ENCODE results near the gene CACNA2D4. TPM values are rescaled to one million over a fixed set of nuclear protein-coding genes. Genes with fewer than 3 reads are reported as not detected.

CACNA2D4 gene
- total and polyA plus RNA-seq, 2 experiments from 2014 or later: 0.23 TPM; not detected in 1

DNA sequence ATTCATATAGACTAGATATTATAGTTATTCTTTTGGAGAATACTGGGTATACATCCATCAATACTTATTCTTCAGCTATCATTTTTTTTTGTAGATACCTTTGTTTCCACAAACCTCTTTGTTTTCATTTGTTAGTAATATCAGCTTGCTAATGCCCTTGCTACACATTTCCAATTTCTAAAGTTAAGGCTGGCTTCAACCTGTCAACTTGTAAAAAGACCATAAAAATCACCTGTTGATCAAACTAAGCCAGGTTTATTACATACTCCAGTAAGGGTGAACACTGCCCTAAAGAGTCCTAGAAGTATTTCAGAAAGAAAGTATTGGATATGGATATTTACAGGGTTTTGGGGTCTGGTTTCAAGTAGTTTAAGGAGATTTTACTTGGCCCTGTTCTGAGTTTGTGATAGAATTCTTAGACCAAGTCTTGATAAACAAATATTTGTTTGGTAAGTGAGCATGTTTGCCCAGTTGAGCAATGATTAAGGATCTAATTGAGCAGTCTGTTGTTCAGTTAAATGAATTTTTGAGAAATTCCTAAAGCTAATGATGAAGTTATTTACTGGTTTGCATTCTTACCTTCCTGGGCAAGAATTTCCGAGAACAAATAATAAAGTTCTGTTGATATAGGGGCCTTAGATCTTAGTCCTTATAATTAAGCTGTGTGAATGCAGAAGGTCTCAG, 150.9 kb downstream of the CACNA2D4 start:
- Histone ChIP-seq H3K4me2 (ENCODE audit: unreplicated experiment) (no peak overlapping the region), H2AFZ (no peak overlapping the region), H3K9me2 (ENCODE audit: insufficient read depth) (no peaks in the 10 kb centered on the region), H3K27ac (no peak overlapping the region), H4K20me1 (ENCODE audit: insufficient read depth) (no peaks in the 10 kb centered on the region), H3K9ac (no peak overlapping the region), H3K4me3 (no peak overlapping the region), H3K9me3 (ENCODE audit: low read depth) (no peaks in the 10 kb centered on the region), H3K79me2 (ENCODE audit: insufficient read depth) (peaks cover 79% of the 10 kb centered on the region), H3K4me1 (ENCODE audit: insufficient read depth) (no peaks in the 10 kb centered on the region), H3F3A (ENCODE audit: insufficient read depth) (peaks cover 6% of the 10 kb centered on the region; the same call in 1 of the 2 replicates), H3K36me3 (ENCODE audit: low read depth) (no peaks in the 10 kb centered on the region), H3K27me3 (replicated peaks; ENCODE audit: insufficient read depth) (no peaks in the 10 kb centered on the region)
- TF ChIP-seq EZH2 (IDR thresholded peaks at IDR 0.05; ENCODE audit: insufficient read depth, poor library complexity, severe bottlenecking): no peak
- WGBS, 2 experiments (ENCODE audit: low coverage in 1 of 2, low lambda C conversion rate in 2 of 2, missing lambda C conversion rate in 2 of 2): 100% methylated on average over 1 of the region's 1 CpG
- in situ Hi-C loops (cut with MboI): no loop called here
- no peak for DNase-seq

DNA sequence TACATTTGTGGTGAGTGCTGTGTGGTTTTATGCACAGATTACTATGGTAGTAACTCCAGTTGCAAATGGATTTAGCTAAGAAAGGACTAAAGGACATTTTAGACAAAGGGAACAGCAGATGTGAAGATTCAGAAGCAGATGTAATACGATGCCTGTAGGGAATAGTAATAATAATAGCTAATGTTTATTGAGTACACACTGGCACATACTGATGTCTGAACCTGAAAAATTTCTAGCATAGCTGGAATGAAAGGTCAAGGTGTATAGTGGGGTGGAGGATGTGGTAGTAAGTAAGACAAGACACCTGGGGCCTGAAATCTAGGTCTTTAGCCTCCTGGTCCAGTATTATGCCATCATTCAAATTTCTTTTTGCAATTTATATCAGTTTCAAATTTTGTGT, 152.3 kb downstream of the CACNA2D4 start:
- no peaks in the 10 kb centered on the region for H3K27me3 ChIP-seq (replicated peaks; ENCODE audit: insufficient read depth)
- H3K4me1 ChIP-seq (ENCODE audit: insufficient read depth): no peaks in the 10 kb centered on the region
- H3K9me3 ChIP-seq (ENCODE audit: low read depth): no peaks in the 10 kb centered on the region
- WGBS, 2 experiments (ENCODE audit: low coverage in 1 of 2, low lambda C conversion rate in 2 of 2, missing lambda C conversion rate in 2 of 2): 94 to 100% methylated on average over 1 of the region's 1 CpG
- H2AFZ ChIP-seq: no peak overlapping the region
- H3K79me2 ChIP-seq (ENCODE audit: insufficient read depth): peaks cover 91% of the 10 kb centered on the region
- H4K20me1 ChIP-seq (ENCODE audit: insufficient read depth): no peaks in the 10 kb centered on the region
- H3K4me3 ChIP-seq: no peak overlapping the region
- H3K9ac ChIP-seq: no peak overlapping the region
- DNase-seq: no peak
- H3F3A ChIP-seq (ENCODE audit: insufficient read depth): peaks cover 6% of the 10 kb centered on the region; the same call in 1 of the 2 replicates
- H3K27ac ChIP-seq: no peak overlapping the region
- TF ChIP-seq EZH2 (IDR thresholded peaks at IDR 0.05; ENCODE audit: insufficient read depth, poor library complexity, severe bottlenecking) (no peak), EZH2phosphoT487 (IDR thresholded peaks at IDR 0.05; ENCODE audit: insufficient read depth, low read depth) (no peak)
- H3K4me2 ChIP-seq (ENCODE audit: unreplicated experiment): no peak overlapping the region
- no peaks in the 10 kb centered on the region for H3K9me2 ChIP-seq (ENCODE audit: insufficient read depth)
- no peaks in the 10 kb centered on the region for H3K36me3 ChIP-seq (ENCODE audit: low read depth)
- in situ Hi-C loops (cut with MboI): no loop called here

DNA sequence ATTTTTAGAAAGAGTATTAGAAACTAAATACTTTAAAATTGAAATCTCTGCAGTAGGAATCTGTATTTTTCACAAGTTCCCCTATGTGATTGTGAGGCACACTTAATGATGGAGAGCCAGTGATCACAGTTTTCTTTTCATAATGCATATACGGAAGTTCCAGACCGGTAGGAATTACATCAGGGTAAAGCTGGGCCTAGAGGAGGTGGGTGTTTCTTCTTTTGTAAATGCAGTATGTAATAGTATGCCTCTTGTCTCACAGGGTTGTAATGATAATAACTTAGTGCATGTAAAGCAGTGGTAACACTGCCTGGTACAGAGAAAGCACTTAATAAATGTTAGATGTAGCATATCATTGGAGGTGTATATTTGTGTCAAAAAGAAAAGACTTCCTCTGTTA, 155.3 kb downstream of the CACNA2D4 start:
- in situ Hi-C loops (cut with MboI): no loop called here
- H4K20me1 ChIP-seq (ENCODE audit: insufficient read depth): no peaks in the 10 kb centered on the region
- H3K4me2 ChIP-seq (ENCODE audit: unreplicated experiment): no peak overlapping the region
- H3K27me3 ChIP-seq (replicated peaks; ENCODE audit: insufficient read depth): no peaks in the 10 kb centered on the region
- H2AFZ ChIP-seq: no peak overlapping the region
- DNase-seq: no peak
- TF ChIP-seq EZH2 (IDR thresholded peaks at IDR 0.05; ENCODE audit: insufficient read depth, poor library complexity, severe bottlenecking): no peak
- no peak for TF ChIP-seq EZH2phosphoT487 (IDR thresholded peaks at IDR 0.05; ENCODE audit: insufficient read depth, low read depth)
- H3K9me2 ChIP-seq (ENCODE audit: insufficient read depth): no peaks in the 10 kb centered on the region
- no peak overlapping the region for H3K9ac ChIP-seq
- H3F3A ChIP-seq (ENCODE audit: insufficient read depth): no peaks in the 10 kb centered on the region
- no peak overlapping the region for H3K27ac ChIP-seq
- H3K4me1 ChIP-seq (ENCODE audit: insufficient read depth): no peaks in the 10 kb centered on the region
- H3K79me2 ChIP-seq (ENCODE audit: insufficient read depth): peaks cover 83% of the 10 kb centered on the region
- H3K36me3 ChIP-seq (ENCODE audit: low read depth): 0 out of 2 replicates have a peak, but pooled peaks cover 4% of the 10 kb centered on the region
- no peaks in the 10 kb centered on the region for H3K9me3 ChIP-seq (ENCODE audit: low read depth)
- 98 to 100% methylated on average over 2 of the region's 2 CpGs for WGBS, 2 experiments (ENCODE audit: low coverage in 1 of 2, low lambda C conversion rate in 2 of 2, missing lambda C conversion rate in 2 of 2)
- no peak overlapping the region for H3K4me3 ChIP-seq

DNA sequence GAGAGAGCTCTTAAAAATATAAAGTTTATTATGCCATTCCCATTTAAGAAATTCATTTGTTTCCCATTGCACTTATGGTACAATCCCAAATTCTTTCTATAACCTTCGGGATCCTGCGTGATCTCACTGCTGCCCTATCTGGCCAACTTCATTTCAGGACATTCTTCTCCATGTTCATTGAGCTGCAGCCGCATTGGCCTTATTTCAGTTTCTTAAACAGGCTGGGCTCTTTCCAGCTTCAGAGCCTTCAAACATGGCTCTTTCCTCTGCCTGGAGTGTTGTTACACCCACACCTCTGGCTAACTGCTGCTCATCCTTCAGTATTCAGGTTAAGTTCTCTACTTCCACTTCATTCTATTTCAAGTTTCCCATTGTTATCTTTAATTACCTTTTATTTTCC, 156.6 kb downstream of the CACNA2D4 start:
- no peaks in the 10 kb centered on the region for H4K20me1 ChIP-seq (ENCODE audit: insufficient read depth)
- H3K36me3 ChIP-seq (ENCODE audit: low read depth): 0 out of 2 replicates have a peak, but pooled peaks cover 4% of the 10 kb centered on the region
- H3K4me2 ChIP-seq (ENCODE audit: unreplicated experiment): no peak overlapping the region
- H3K9ac ChIP-seq: no peak overlapping the region
- no peaks in the 10 kb centered on the region for H3K9me3 ChIP-seq (ENCODE audit: low read depth)
- 97 to 98% methylated on average over 3 of the region's 3 CpGs for WGBS, 2 experiments (ENCODE audit: low coverage in 1 of 2, low lambda C conversion rate in 2 of 2, missing lambda C conversion rate in 2 of 2)
- DNase-seq: no peak
- no peaks in the 10 kb centered on the region for H3K4me1 ChIP-seq (ENCODE audit: insufficient read depth)
- H3K79me2 ChIP-seq (ENCODE audit: insufficient read depth): peaks cover 73% of the 10 kb centered on the region
- in situ Hi-C loops (cut with MboI): no loop called here
- TF ChIP-seq EZH2phosphoT487 (IDR thresholded peaks at IDR 0.05; ENCODE audit: insufficient read depth, low read depth) (no peak), EZH2 (IDR thresholded peaks at IDR 0.05; ENCODE audit: insufficient read depth, poor library complexity, severe bottlenecking) (no peak)
- no peaks in the 10 kb centered on the region for H3K27me3 ChIP-seq (replicated peaks; ENCODE audit: insufficient read depth)
- no peak overlapping the region for H3K27ac ChIP-seq
- no peak overlapping the region for H2AFZ ChIP-seq
- no peaks in the 10 kb centered on the region for H3F3A ChIP-seq (ENCODE audit: insufficient read depth)
- H3K4me3 ChIP-seq: no peak overlapping the region
- no peaks in the 10 kb centered on the region for H3K9me2 ChIP-seq (ENCODE audit: insufficient read depth)
